Measurements from ENCODE around the gene KIF5C.

KIF5C gene

GRCh38 chr2:148901142-148901541 is 26.1 kb downstream of the KIF5C start:
- no peak for TF ChIP-seq CTCF (IDR thresholded peaks at IDR 0.05; ENCODE audit: extremely low read depth, missing control alignments)
- DNase-seq (ENCODE audit: low spot score): no peak

GRCh38 chr2:148902798-148903197 is 27.8 kb downstream of the KIF5C start:
- DNase-seq (ENCODE audit: low spot score): no peak
- TF ChIP-seq CTCF (IDR thresholded peaks at IDR 0.05; ENCODE audit: extremely low read depth, missing control alignments): no peak

DNA sequence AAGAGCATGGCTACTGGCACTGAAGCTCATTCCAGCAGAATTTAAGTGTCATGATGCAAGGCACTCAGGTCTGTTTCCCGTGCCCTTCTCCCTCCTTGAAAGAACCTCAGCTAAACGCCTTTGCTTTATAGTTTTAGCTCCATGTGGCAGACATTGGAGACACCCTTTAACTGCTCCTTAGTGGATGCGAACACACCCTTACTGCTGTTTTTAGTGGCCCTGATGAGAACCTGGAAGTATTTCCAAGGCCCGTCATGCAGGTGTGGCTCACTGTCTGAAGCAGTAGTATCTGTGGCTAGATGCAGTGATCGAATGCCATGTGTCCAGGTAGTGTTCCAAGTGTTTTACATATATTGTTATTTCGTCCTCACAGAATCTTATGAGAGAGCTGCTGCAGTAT is 28.3 kb downstream of the KIF5C start:
- DNase-seq (ENCODE audit: low spot score): no peak
- TF ChIP-seq CTCF (IDR thresholded peaks at IDR 0.05; ENCODE audit: extremely low read depth, missing control alignments): no peak

DNA sequence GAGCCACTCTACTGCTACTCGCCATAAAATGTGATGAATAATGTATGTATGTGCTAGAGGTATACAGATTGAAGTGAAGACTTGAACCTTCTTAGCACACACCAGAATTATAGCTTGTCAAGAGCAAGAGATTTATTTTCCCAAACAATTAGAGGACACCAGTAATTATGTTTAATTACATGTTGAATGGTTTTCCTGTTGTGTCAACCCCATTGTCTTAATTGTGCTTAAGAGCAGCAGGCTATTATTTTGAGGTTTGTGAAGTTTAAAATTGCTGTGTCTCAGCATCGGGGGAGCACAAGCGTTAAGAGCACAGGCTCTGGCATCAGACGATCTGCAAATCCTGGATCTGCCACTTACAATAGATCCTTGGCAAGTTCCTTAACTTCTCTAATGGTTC is 29.0 kb downstream of the KIF5C start:
- no peak for TF ChIP-seq CTCF (IDR thresholded peaks at IDR 0.05; ENCODE audit: extremely low read depth, missing control alignments)
- DNase-seq (ENCODE audit: low spot score): no peak

GRCh38 chr2:148906124-148906523 is 31.1 kb downstream of the KIF5C start:
- DNase-seq (ENCODE audit: low spot score): no peak

GRCh38 chr2:148907085-148907785 is 32.2 kb downstream of the KIF5C start:
- TF ChIP-seq CTCF (IDR thresholded peaks at IDR 0.05; ENCODE audit: extremely low read depth, missing control alignments): no peak
- no peak for DNase-seq (ENCODE audit: low spot score)

More at GRCh38 chr2:148906124-148906523, 31.1 kb downstream of the KIF5C start:
- no peak for TF ChIP-seq CTCF (IDR thresholded peaks at IDR 0.05; ENCODE audit: extremely low read depth, missing control alignments)

DNA sequence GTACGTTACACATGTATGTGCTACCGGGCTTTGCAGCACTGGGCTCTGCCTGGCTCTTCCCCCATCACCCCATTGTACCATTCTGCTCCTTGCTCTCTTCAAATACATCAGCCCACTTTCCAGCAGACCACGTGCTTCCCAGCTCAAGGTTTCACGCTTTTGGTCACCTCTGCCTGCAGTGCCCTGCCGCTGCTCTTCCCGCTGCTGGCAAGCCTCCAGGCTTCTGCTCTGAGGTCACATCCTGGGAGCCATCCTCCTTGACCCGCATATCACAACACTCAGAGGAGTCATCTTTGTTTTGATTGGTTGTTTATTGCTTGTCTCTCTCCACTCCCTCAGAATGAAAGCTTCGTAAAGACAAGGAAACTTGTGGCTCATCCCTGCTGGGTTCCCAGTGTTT is 34.1 kb downstream of the KIF5C start:
- DNase-seq (ENCODE audit: low spot score): no peak
- no peak for TF ChIP-seq CTCF (IDR thresholded peaks at IDR 0.05; ENCODE audit: extremely low read depth, missing control alignments)

All from GM20000 (cell line).